HS-5 (cell line): Measurements from ENCODE around the gene LCAT.
"Not testable (repeated sequence)": the region's sequence is repeated elsewhere in the genome, so short reads cannot be mapped to it uniquely, and the experiment has no call there.

Experiments used
- DNase-seq: peaks from one replicate; pipeline ENCODE4 v3.0.0-alpha.2; 2012; ENCODE audit warnings: low read depth

The LCAT gene, protein sequence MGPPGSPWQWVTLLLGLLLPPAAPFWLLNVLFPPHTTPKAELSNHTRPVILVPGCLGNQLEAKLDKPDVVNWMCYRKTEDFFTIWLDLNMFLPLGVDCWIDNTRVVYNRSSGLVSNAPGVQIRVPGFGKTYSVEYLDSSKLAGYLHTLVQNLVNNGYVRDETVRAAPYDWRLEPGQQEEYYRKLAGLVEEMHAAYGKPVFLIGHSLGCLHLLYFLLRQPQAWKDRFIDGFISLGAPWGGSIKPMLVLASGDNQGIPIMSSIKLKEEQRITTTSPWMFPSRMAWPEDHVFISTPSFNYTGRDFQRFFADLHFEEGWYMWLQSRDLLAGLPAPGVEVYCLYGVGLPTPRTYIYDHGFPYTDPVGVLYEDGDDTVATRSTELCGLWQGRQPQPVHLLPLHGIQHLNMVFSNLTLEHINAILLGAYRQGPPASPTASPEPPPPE

GRCh38 chr16:67943619-67944504, at the start of gene LCAT:
LCAT (minus strand) TSS chr16:67944120; CDS start chr16:67944101, 19 bp downstream.
- no peak for DNase-seq

DNA sequence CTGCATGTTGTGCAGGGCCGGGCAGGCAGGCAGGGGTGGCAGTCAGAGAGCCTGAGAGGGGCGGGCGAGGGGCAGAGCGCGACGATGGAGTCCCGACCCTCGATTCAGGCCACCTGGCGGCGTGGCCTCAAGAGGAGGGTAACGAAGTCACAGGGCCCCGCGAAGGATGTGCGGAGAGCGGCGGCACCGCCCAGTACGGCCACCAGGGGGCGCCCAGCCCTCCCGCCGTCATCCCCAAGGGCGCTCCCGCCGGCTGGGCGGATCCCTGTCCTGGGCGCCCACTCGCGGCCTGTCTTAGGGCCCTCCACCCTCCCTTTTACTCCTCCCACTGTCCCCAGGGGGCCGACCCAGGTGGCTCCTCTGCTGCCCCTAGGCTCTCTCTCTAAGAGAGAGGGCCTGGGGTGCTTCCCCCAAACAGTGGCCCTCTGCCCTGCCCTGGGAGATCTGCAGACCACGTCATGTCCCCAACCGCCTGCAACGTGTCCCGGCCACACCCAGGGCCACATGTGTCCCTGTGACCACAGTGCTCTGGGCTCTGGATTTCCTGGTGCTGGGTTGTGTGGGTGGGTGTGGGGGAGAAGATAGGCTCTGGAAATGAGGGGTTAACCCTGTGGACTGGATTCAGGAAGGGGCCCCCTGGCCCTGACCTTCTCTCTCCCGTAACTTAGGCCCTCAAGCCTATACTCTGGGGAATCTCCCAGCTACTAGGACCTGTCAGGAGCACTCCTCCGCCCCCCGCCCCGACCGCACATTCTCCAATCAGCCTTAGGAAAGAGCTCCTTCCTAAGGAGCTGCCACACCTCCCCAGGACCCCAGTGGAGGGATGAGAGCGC, 49.5 kb upstream of the LCAT start:
- DNase-seq, result no peak

DNA sequence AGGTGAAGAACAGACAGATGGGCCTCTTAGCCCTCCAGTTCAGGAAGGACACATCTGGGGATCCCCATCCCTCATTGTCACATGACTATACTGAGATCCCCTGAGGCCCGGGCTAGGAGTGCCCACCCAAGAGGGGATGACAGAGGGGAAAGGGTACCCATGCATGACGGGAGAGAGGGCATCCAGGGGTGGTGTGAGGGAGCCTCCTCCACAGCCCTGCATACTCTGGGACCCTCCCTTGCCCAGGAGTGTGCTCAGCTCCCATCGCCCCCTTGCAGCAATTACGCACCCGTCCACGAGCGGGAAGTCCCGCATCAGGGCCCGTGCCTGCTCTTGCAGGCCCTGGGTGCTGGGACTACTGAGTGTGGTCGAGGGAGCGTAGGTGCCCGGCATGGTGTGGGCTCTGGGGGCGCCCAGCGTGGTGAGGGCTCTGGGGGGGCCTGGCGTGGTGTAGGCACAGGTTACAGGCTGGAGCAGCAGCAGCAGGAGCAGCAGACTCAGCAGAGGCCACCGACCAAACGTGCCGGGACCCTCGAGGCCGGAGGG, 48.8 kb upstream of the LCAT start:
- DNase-seq, result no peak

DNA sequence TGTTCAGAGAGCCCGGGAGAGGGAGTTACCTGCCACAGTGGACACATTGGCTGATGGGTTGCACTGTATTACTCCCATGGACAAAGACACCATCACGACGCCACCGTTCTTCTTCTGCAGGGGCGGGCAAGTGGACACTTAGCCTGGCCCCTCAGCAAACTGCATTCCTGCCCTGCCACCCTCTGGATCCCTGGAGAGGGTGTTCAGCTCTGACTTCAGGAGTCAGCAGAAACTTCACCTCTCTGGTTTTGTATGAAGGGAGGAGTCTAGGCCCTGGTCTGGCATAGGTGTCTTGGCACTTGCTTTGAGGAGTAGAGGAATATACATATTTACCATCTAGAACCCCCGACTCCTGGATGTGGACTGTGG, 46.1 kb upstream of the LCAT start:
- no peak for DNase-seq

GRCh38 chr16:67989322-67990017, 45.5 kb upstream of the LCAT start:
- DNase-seq, result no peak

GRCh38 chr16:67988675-67989074, 44.8 kb upstream of the LCAT start:
- DNase-seq, result no peak

DNA sequence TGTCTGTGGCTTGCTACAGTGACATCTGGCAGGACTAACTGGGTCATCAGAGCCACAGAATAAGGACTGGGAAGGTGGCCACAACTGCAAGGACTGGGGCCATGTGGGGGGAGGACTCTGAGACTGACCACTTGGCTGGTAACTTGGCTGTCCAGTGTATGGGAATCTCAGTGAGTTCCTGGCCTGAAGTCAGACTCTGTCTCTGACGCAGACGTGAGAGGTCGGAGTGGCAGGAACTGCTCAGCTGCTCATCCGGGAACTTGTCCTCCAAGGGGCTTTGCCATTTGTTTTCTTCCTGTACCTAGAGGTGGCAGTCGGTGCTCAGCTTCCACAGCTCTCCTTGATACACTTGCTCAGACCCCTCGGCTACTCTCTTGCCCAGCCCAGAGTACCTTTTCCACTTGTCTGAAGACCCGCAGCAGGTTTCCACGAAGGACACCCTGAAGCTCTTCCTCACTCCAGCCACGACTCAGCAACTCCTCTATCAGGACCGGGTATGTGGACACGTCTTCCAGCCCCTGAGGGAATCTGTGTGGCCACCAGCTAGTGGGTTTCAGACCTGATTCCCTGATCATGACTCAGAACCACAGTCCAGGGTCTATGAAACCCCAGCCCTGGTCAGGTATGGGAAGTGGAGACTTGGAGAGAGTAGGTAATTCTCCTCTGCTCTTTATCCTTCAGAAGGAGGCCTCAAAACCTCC, 43.7 kb upstream of the LCAT start:
- DNase-seq, result no peak

- DNase-seq, result no peak
These were observed 43.0 kb upstream of the LCAT start for GRCh38 chr16:67986949-67987348.

DNA sequence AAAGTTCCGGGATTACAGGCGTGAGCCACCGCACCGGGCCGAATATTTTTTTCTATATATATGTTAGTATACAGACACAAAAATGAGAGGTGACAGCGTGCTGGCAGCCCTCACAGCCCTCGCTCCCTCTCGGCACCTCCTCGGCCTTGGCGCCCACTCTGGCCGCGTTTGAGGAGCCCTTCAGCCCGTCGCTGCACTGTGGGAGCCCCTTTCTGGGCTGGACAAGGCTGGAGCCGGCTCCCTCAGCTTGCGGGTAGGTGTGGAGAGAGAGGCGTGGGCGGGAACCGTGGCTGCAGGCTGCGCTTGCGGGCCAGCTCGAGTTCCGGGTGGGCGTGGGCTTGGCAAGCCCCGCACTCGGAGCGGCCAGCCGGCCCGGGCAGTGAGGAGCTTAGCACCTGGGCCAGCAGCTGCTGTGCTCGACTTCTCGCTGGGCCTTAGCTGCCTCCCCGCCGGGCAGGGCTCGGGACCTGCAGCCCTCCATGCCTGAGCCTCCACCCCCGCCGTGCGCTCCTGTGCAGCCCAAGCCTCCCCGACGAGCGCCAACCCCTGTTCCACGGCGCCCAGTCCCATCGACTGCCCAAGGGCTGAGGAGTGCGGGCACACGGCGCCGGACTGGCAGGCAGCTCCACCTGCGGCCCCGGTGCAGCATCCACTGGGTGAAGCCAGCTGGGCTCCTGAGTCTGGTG, 38.2 kb upstream of the LCAT start:
- no peak for DNase-seq

DNA sequence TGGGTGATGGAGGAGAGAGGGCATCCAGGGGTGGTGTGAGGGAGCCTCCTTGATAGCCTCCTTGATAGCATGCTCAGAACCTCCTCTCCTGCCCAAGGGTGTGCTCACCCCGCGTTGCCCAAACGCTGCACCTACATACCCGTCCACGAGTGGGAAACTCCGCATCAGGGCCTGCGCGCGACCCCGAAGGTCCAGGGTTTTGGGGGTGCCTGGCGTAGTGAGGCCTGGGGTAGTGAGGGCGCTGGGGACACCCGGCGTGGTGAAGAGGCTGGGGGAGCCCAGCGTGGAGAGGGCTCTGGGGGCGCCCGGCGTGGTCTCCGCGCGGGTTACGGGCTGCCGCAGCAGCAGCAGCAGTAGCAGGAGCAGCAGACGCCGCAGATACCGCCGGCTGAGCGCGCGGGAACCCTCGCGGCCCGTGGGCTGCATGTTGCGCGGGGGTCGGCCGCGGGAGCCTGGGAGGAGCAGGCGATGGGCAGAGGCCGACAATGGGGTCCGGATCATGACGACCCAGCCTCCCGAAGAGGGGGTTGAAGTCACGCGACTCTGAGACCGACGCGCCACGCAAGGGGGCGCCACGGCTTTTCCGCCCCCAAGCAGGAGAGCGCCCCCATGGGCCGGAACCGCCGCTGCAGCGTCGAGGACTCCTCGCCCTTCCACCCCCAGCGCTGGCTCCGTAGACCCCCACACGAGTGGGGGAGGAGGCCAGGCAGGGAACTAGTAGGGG, 36.2 kb upstream of the LCAT start, which contains the start of gene DPEP3:
DPEP3 (minus strand) TSS at position 545 of the 724 bp plus-strand sequence; CDS start at position 426, 119 bp downstream.
- no peak for DNase-seq

GRCh38 chr16:67977469-67978227, 33.7 kb upstream of the LCAT start:
- no peak for DNase-seq

- DNase-seq, result no peak
These were observed 33.1 kb upstream of the LCAT start for GRCh38 chr16:67977005-67977404.

DNA sequence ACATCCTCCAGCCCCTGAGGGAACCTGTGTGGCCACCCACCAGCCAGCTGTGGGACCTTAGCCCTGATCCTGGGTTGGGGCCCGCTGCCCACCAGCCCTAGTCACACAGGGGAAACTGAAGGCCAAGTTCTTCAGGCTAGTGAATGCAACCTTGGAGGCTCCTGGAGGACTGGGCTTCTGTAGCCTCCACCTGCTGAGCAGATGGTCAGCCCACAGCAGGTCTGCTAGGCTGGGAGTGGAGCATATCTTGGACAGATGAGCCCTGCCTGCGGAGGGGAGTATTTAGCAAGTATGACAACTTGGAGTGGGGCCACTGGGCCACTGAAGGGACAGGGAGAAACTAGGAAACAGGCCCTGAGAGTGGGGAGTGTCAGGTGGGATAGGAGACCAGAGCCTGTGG, 32.3 kb upstream of the LCAT start:
- DNase-seq, result no peak

DNA sequence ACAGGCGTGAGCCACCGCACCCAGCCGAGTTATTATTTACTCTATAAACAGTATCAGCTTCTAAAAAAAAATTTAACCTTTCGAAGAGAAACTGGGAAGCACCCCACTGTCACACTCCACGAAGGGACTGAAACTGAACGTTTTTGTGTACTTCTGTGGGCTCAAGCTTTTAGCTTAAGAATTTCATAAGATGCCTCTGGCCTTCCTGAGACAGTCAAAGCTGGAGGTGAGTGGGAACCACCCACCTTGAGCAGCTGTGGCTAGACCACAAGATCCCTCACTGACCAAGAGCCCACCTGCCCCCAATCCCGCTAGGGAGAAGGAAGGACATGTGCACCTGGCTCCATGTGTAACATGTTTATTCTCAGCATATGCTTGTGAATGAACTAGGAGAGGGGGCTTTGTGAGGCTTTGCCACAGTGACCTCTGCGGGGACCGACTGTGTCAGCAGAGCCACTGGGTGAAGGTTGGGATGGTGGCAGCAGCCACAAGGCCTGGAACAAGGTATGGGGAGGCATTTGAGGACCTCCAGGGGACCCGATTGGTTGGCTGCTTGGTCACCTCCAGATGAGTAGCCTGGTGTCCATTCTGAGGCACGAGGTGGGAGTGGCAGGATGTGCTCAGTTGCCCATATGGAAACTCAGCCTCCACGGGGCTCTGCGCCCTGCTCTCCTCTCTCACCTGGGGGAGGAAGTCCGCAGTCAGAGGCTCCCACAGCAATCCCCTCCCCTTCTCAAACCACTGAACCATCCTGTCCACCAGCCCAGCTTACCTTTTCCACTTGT, 31.6 kb upstream of the LCAT start:
- DNase-seq, result no peak

DNA sequence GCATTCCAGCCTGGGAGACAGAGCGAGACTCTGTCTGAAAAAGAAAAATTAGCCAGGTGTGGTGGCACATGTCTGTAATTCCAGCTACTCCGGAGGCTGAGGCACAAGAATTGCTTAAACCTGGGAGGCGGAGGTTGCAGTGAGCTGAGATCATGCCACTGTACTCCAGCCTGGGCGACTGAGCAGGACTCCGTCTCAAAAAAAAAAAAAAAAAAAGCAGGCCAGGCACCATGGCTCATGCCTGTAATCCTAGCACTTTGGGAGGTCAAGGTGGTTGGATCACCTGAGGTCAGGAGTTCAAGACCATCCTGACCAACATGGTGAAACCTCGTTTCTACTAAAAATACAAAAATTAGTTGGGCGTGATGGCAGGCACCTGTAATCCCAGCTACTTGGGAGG, 28.4 kb upstream of the LCAT start:
- DNase-seq, result not testable (repeated sequence)

DNA sequence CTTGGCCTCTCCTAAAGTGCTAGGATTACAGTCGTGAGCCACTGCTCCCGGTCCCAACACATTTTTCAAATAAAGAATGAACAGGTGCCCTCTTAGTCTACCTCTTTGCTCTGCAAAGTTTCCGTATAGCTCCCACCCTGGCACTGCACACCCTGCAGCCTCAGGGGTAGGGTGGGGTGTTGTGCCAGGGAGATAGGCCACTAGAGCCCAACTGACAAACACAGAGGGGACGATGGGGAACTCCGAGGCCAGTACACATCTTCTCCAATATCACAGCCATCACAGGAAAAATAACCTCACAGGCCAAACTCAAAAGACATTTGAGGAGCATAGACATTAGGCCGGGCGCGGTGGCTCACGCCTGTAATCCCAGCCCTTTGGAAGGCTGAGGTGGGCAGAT, 27.2 kb upstream of the LCAT start:
- DNase-seq, result no peak

- no peak for DNase-seq
These were observed 25.5 kb upstream of the LCAT start for GRCh38 chr16:67969254-67970039.
